Hepatocyte (in vitro differentiated cells): ENCODE data around the gene GLS2. TPM values are rescaled to one million over a fixed set of nuclear protein-coding genes. Genes with fewer than 3 reads are reported as not detected.
"Not testable (repeated sequence)": the region's sequence is repeated elsewhere in the genome, so short reads cannot be mapped to it uniquely, and the experiment has no call there.

ENCODE experiments used
- DNase-seq: peaks from one replicate; pipeline ENCODE4 v3.0.0-alpha.2; 2016; ENCODE audit warnings: low spot score
- H2AFZ ChIP-seq: fragments of 200-600 bp; sonication (generic); 2 replicates; pipeline ENCODE4 v1.6.0; 2016; ENCODE audit warnings: antibody characterized with exemption, mild to moderate bottlenecking
- H3K27ac ChIP-seq: fragments of 200-600 bp; sonication (generic); 2 replicates; pipeline ENCODE4 v1.5.1; 2016; ENCODE audit warnings: mild to moderate bottlenecking
- H3K27me3 ChIP-seq: fragments of 200-600 bp; sonication (generic); 2 replicates; pipeline ENCODE4 v1.6.1; 2016
- H3K36me3 ChIP-seq: fragments of 200-600 bp; sonication (generic); replicated peaks from 2 replicates; pipeline ENCODE4 v1.5.1; 2016; ENCODE audit warnings: low read depth; ENCODE audit not compliant: insufficient read depth
- H3K4me1 ChIP-seq: fragments of 200-600 bp; sonication (generic); 2 replicates; pipeline ENCODE4 v1.5.1; 2016; ENCODE audit warnings: mild to moderate bottlenecking, moderate library complexity; ENCODE audit not compliant: insufficient read depth
- H3K4me2 ChIP-seq: fragments of 200-600 bp; sonication (generic); 2 replicates; pipeline ENCODE4 v1.6.0; 2016
- H3K4me3 ChIP-seq: fragments of 200-600 bp; sonication (generic); 2 replicates; pipeline ENCODE4 v1.5.1; 2016; ENCODE audit warnings: mild to moderate bottlenecking
- H3K79me2 ChIP-seq: fragments of 200-600 bp; sonication (generic); 2 replicates; pipeline ENCODE4 v1.6.0; 2017; ENCODE audit warnings: mild to moderate bottlenecking
- H3K9me2 ChIP-seq: fragments of 200-600 bp; sonication (generic); replicated peaks from 2 replicates; pipeline ENCODE4 v1.6.0; 2017; ENCODE audit warnings: mild to moderate bottlenecking; ENCODE audit not compliant: insufficient read depth
- H3K9me3 ChIP-seq: fragments of 200-600 bp; sonication (generic); 2 replicates; pipeline ENCODE4 v1.5.1; 2016; ENCODE audit warnings: low read depth, mild to moderate bottlenecking
- H4K20me1 ChIP-seq: fragments of 200-600 bp; sonication (generic); 2 replicates; pipeline ENCODE4 v1.6.0; 2016; ENCODE audit warnings: mild to moderate bottlenecking; ENCODE audit not compliant: insufficient read depth, poor library complexity, severe bottlenecking
- WGBS: methylation state at CpG from one replicate; pipeline ENCODE4 v1.1.6; 2016; ENCODE audit warnings: low lambda C conversion rate; ENCODE audit errors: missing lambda C conversion rate; 5-methylcytosine and 5-hydroxymethylcytosine counted together
- polyA plus RNA-seq: library from polyadenylated mRNA; unstranded; fragments of >200 nt; fragmentation: Nextera tagmentation; extraction: Ambion mirVana; gene quantifications from 2 replicates; pipeline ENCODE4 v1.2.1, GENCODE V29; 2016
- total RNA-seq: library from RNA; depleted of rRNA; stranded (reverse); fragments of >200 nt; gene quantifications from 2 replicates; pipeline ENCODE4 v1.2.3, GENCODE V29; 2014
- TF ChIP-seq, protein P1 (sequence below): fragments of 200-600 bp; sonication (generic); IDR thresholded peaks from 2 replicates; pipeline ENCODE4 v1.5.1; 2016; ENCODE audit warnings: antibody characterized with exemption, mild to moderate bottlenecking; ENCODE audit not compliant: poor library complexity

The GLS2 gene
- total and polyA plus RNA-seq, 2 experiments from 2014 or later, result 3.5 to 6.4 TPM

DNA sequence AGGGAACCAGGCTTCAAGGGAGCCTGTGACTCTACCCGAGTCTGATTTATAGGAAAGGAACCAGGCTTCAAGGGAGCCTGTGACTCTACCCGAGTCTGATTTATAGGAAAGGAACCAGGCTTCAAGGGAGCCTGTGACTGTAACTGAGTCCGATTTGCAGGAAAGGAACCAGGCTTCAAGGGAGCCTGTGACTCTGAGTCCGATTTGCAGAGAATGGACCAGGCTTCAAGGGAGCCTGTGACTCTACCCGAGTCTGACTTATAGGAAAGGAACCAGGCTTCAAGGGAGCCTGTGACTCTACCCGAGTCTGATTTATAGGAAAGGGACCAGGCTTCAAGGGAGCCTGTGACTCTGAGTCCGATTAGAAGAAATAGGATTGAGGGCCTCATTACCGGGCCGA is 11.5 kb upstream of the GLS2 start:
- 67% methylated on average over 9 of the region's 9 CpGs for WGBS
- not testable (repeated sequence) for H3K9me2 ChIP-seq, DNase-seq, H3K27me3 ChIP-seq, H3K79me2 ChIP-seq, H4K20me1 ChIP-seq, H3K4me1 ChIP-seq, H3K4me2 ChIP-seq, H3K9me3 ChIP-seq, H2AFZ ChIP-seq, H3K27ac ChIP-seq, H3K4me3 ChIP-seq, H3K36me3 ChIP-seq

DNA sequence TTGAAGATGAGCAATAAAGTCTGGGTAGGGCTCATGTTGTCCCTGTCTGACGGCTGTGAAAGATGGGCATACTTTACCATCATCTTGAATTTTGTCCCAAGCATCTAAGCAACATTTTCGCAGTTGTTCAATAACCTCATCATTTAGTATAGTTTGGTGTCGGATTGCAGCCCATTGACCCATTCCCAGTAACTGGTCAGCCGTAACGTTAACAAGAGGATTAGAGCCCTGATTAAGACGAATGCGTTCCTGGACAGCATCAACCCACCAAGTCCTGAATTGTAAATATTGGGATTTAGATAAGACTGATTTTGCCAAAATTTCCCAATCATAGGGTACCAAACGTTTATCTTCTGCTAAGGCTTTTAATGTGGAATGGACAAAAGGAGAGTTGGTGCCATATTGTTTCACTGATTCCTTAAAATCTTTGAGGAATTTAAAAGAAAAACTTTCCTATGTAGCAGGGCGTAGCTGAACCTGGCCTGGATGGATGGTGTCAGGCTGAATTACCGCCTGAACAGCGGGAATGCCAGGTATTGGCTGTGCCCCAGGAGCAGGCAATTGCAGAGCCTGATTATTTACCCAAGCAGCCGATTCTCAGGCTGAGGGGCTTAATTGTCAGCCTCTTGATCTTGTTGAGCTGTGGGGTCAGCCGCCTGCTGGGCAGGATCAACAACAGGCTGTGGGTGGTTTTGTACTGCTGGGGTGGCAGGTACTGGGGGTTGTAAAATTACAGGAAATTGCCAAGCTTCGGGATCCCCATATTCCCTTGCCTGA is 10.4 kb upstream of the GLS2 start:
- H4K20me1 ChIP-seq, H3K9me3 ChIP-seq, H3K79me2 ChIP-seq, H2AFZ ChIP-seq, H3K4me3 ChIP-seq, H3K4me1 ChIP-seq, H3K36me3 ChIP-seq, H3K9me2 ChIP-seq, H3K27me3 ChIP-seq, H3K27ac ChIP-seq, H3K4me2 ChIP-seq, DNase-seq: not testable (repeated sequence)
- WGBS, result 37% methylated on average over 14 of the region's 14 CpGs

DNA sequence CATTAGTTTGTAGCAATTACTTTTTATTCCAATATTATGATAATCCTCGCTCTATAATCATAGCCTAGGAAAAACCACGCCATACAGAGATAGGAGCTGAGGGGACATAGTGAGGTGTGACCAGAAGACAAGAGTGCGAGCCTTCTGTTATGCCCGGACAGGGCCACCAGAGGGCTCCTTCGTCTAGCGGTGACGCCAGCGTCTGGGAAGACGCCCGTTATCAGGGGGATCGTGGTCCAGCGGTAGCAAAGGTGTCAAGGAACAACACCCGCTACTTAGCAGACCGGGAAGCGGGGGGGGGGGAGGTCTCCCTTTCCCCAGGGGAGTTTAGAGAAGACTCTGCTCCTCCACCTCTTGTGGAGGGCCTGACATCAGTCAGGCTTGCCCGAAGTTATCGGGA is 8.7 kb upstream of the GLS2 start:
- WGBS, result 27% methylated on average over 14 of the region's 17 CpGs
- not testable (repeated sequence) for H2AFZ ChIP-seq, H3K27me3 ChIP-seq, H4K20me1 ChIP-seq, H3K4me3 ChIP-seq, H3K9me2 ChIP-seq, H3K4me1 ChIP-seq, H3K36me3 ChIP-seq, H3K4me2 ChIP-seq, H3K79me2 ChIP-seq, H3K9me3 ChIP-seq, H3K27ac ChIP-seq
- DNase-seq, result peak; percentile 46
- TF ChIP-seq, protein P1, sequence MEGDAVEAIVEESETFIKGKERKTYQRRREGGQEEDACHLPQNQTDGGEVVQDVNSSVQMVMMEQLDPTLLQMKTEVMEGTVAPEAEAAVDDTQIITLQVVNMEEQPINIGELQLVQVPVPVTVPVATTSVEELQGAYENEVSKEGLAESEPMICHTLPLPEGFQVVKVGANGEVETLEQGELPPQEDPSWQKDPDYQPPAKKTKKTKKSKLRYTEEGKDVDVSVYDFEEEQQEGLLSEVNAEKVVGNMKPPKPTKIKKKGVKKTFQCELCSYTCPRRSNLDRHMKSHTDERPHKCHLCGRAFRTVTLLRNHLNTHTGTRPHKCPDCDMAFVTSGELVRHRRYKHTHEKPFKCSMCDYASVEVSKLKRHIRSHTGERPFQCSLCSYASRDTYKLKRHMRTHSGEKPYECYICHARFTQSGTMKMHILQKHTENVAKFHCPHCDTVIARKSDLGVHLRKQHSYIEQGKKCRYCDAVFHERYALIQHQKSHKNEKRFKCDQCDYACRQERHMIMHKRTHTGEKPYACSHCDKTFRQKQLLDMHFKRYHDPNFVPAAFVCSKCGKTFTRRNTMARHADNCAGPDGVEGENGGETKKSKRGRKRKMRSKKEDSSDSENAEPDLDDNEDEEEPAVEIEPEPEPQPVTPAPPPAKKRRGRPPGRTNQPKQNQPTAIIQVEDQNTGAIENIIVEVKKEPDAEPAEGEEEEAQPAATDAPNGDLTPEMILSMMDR, result peak; percentile 41

DNA sequence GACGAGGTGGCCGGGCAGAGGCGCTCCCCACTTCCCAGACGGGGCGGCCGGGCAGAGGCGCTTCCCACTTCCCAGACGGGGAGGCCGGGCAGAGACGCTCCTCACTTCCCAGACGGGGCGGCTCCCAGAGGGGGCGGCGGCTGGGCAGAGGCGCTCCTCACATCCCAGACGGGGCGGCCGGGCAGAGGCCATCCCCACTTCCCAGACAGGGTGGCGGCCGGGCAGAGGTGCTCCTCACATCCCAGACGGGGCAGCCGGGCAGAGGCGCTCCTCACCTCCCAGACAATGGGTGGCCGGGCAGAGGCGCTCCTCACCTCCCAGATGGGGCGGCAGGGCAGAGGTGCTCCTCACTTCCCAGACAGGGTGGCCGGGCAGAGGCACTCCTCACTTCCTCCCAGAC is 6.5 kb upstream of the GLS2 start:
- 100% methylated on average over 3 of the region's 27 CpGs for WGBS
- H2AFZ ChIP-seq, H3K9me2 ChIP-seq, H3K27ac ChIP-seq, H3K9me3 ChIP-seq, H3K36me3 ChIP-seq, H3K79me2 ChIP-seq, H4K20me1 ChIP-seq, H3K4me3 ChIP-seq, H3K4me2 ChIP-seq, DNase-seq, H3K4me1 ChIP-seq: not testable (repeated sequence)
- peaks cover 13% of the 10 kb centered on the region for H3K27me3 ChIP-seq

DNA sequence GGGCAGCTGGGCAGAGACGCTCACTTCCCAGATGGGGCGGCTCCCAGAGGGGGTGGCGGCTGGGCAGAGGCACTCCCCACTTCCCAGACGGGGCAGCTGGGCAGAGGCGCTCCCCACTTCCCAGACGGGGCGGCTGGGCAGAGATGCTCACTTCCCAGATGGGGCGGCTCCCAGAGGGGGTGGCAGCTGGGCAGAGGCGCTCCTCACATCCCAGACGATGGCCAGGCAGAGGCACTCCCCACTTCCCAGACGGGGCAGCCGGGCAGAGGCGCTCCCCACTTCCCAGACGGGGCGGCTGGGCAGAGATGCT is 6.1 kb upstream of the GLS2 start:
- H3K4me2 ChIP-seq, H4K20me1 ChIP-seq, H3K36me3 ChIP-seq, DNase-seq, H3K27ac ChIP-seq, H3K9me3 ChIP-seq, H3K9me2 ChIP-seq, H2AFZ ChIP-seq, H3K79me2 ChIP-seq, H3K4me3 ChIP-seq, H3K4me1 ChIP-seq: not testable (repeated sequence)
- peaks cover 17% of the 10 kb centered on the region for H3K27me3 ChIP-seq
- WGBS, result no CpG with 5 or more reads among the region's 15 CpGs

DNA sequence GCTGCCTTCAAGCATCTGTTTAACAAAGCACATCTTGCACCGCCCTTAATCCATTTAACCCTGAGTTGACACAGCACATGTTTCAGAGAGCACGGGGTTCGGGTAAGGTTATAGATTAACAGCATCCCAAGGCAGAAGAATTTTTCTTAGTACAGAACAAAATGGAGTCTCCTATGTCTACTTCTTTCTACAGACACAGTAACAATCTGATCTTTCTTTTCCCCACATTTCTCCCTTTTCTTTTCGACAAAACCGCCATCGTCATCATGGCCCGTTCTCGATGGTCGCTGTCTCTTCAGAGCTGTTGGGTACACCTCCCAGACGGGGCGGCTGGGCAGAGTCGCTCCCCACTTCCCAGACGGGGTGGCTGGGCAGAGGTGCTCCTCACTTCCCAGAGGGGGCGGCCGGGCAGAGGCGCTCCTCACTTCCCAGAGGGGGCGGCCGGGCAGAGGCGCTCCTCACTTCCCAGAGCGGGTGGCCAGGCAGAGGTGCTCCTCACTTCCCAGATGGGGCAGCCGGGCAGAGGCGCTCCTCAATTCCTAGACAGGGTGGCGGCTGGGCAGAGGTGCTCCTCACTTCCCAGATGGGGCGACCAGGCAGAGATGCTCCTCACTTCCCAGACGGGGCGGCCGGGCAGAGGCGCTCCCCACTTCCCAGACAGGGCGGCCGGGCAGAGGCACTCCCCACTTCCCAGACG is 5.6 kb upstream of the GLS2 start:
- 97% methylated on average over 16 of the region's 31 CpGs for WGBS
- H3K4me3 ChIP-seq, H2AFZ ChIP-seq, H4K20me1 ChIP-seq, H3K79me2 ChIP-seq, H3K36me3 ChIP-seq, H3K27ac ChIP-seq, H3K4me1 ChIP-seq, H3K4me2 ChIP-seq, DNase-seq, H3K9me3 ChIP-seq, H3K9me2 ChIP-seq: not testable (repeated sequence)
- peaks cover 19% of the 10 kb centered on the region for H3K27me3 ChIP-seq
